WTC11 (cell line): Measurements from ENCODE around the gene CDHR5. TPM values are rescaled to one million over a fixed set of nuclear protein-coding genes. Genes with fewer than 3 reads are reported as not detected.

Experiments
- ATAC-seq: fragments of 200-7000 bp; cut with Tn5 transposase; 2 replicates; pipeline ENCODE4 v1.10.0; 2021; ENCODE audit warnings: mild to moderate bottlenecking, moderate library complexity
- CTCF ChIA-PET: fragments of 300-600 bp; sonication (Branson Sonifier 250); formaldehyde crosslinking; loops from one replicate; lab custom pipeline; 2021; ENCODE audit warnings: antibody characterized with exemption; lab: Charles Lee
- POLR2A ChIA-PET: fragments of 350-600 bp; sonication (Branson Sonifier 250); formaldehyde crosslinking; loops from one replicate; lab custom pipeline; 2021; ENCODE audit warnings: antibody characterized with exemption; lab: Charles Lee
- DNase-seq: peaks from one replicate; pipeline ENCODE4 v3.0.0; 2021; ENCODE audit warnings: low spot score
- H3K27ac Mint-ChIP-seq: 2 replicates; pipeline ENCODE4 v1.8.0; 2021; ENCODE audit warnings: mixed read lengths
- H3K27me3 Mint-ChIP-seq: 2 replicates; pipeline ENCODE4 v1.8.0; 2021; ENCODE audit warnings: low read depth, mild to moderate bottlenecking, moderate library complexity, mixed read lengths
- H3K36me3 Mint-ChIP-seq: 2 replicates; pipeline ENCODE4 v1.8.0; 2021; ENCODE audit warnings: mixed read lengths
- H3K4me1 Mint-ChIP-seq: 2 replicates; pipeline ENCODE4 v1.8.0; 2022; ENCODE audit warnings: mixed read lengths
- H3K4me3 Mint-ChIP-seq: 2 replicates; pipeline ENCODE4 v1.8.0; 2021; ENCODE audit warnings: mild to moderate bottlenecking, moderate library complexity, mixed read lengths
- H3K9me3 Mint-ChIP-seq: 2 replicates; pipeline ENCODE4 v1.8.0; 2021; ENCODE audit warnings: mixed read lengths
- ATF6 ChIP-seq: sonication (generic); formaldehyde crosslinking; IDR thresholded peaks from 2 replicates; pipeline ENCODE4 v1.8.1; 2023; ENCODE audit warnings: mild to moderate bottlenecking, missing genetic modification reagents
- CBFB ChIP-seq: sonication (generic); formaldehyde crosslinking; IDR thresholded peaks from 2 replicates; pipeline ENCODE4 v1.8.1; 2022; ENCODE audit warnings: mild to moderate bottlenecking, low read depth, missing genetic modification reagents
- CREM ChIP-seq: sonication (generic); formaldehyde crosslinking; IDR thresholded peaks from 2 replicates; pipeline ENCODE4 v1.8.1; 2022; ENCODE audit warnings: mild to moderate bottlenecking, missing genetic modification reagents, moderate library complexity
- ELF4 ChIP-seq: sonication (generic); formaldehyde crosslinking; IDR thresholded peaks from 2 replicates; pipeline ENCODE4 v1.8.1; 2022; ENCODE audit warnings: low read depth, mild to moderate bottlenecking, moderate library complexity, missing genetic modification reagents
- EMX1 ChIP-seq: fragments of 250-450 bp; sonication (Bioruptor Pico); IDR thresholded peaks from 2 replicates; pipeline ENCODE4 v1.8.0; 2021; ENCODE audit warnings: mild to moderate bottlenecking
- FOXJ3 ChIP-seq: sonication (generic); formaldehyde crosslinking; IDR thresholded peaks from 2 replicates; pipeline ENCODE4 v1.9.0; 2021; ENCODE audit warnings: missing genetic modification reagents, mild to moderate bottlenecking, borderline replicate concordance
- GRHL2 ChIP-seq: fragments of 250-450 bp; sonication (Bioruptor Pico); IDR thresholded peaks from 2 replicates; pipeline ENCODE4 v1.8.0; 2022; ENCODE audit warnings: mild to moderate bottlenecking, moderate library complexity; ENCODE audit not compliant: insufficient replicate concordance, severe bottlenecking
- GTF2I ChIP-seq: fragments of 250-450 bp; sonication (Bioruptor Pico); conservative IDR thresholded peaks from 2 replicates; pipeline ENCODE4 v1.4.0; 2021; ENCODE audit warnings: mild to moderate bottlenecking
- NR1H2 ChIP-seq: sonication (generic); formaldehyde crosslinking; IDR thresholded peaks from 2 replicates; pipeline ENCODE4 v1.9.0; 2021; ENCODE audit warnings: mild to moderate bottlenecking, moderate library complexity, missing genetic modification reagents
- PREB ChIP-seq: sonication (generic); formaldehyde crosslinking; IDR thresholded peaks from 2 replicates; pipeline ENCODE4 v1.8.1; 2022; ENCODE audit warnings: mild to moderate bottlenecking, missing genetic modification reagents, moderate library complexity, borderline replicate concordance
- RELA ChIP-seq: sonication (generic); formaldehyde crosslinking; IDR thresholded peaks from 2 replicates; pipeline ENCODE4 v1.8.1; 2022; ENCODE audit warnings: missing genetic modification reagents, mild to moderate bottlenecking, borderline replicate concordance
- SMAD3 ChIP-seq: sonication (generic); formaldehyde crosslinking; IDR thresholded peaks from 2 replicates; pipeline ENCODE4 v1.8.0; 2022; ENCODE audit warnings: missing genetic modification reagents, mild to moderate bottlenecking, borderline replicate concordance
- SMAD4 ChIP-seq: sonication (generic); formaldehyde crosslinking; IDR thresholded peaks from 2 replicates; pipeline ENCODE4 v1.8.0; 2022; ENCODE audit warnings: mild to moderate bottlenecking, missing genetic modification reagents
- SP1 ChIP-seq: sonication (generic); formaldehyde crosslinking; conservative IDR thresholded peaks from 2 replicates; pipeline ENCODE4 v1.8.1; 2022; ENCODE audit warnings: missing genetic modification reagents
- TEAD4 ChIP-seq: sonication (generic); formaldehyde crosslinking; IDR thresholded peaks from 2 replicates; pipeline ENCODE4 v1.8.0; 2022; ENCODE audit warnings: mild to moderate bottlenecking, missing genetic modification reagents
- ZNF219 ChIP-seq: sonication (generic); formaldehyde crosslinking; IDR thresholded peaks from 2 replicates; pipeline ENCODE4 v1.8.0; 2023; ENCODE audit warnings: missing genetic modification reagents, mild to moderate bottlenecking, borderline replicate concordance
- ZNF232 ChIP-seq: sonication (generic); formaldehyde crosslinking; IDR thresholded peaks from 2 replicates; pipeline ENCODE4 v1.8.0; 2022; ENCODE audit warnings: mild to moderate bottlenecking, missing genetic modification reagents
- ZNF416 ChIP-seq: fragments of 250-450 bp; sonication (Bioruptor Pico); IDR thresholded peaks from 2 replicates; pipeline ENCODE4 v1.9.0; 2021; ENCODE audit warnings: mild to moderate bottlenecking, inconsistent platforms
- ZNF423 ChIP-seq: fragments of 250-450 bp; sonication (Bioruptor Pico); IDR thresholded peaks from 2 replicates; pipeline ENCODE4 v2.1.2; 2022; ENCODE audit warnings: mild to moderate bottlenecking, moderate library complexity
- ZNF425 ChIP-seq: fragments of 250-450 bp; sonication (Bioruptor Pico); conservative IDR thresholded peaks from 2 replicates; pipeline ENCODE4 v1.9.0; 2021; ENCODE audit warnings: mild to moderate bottlenecking
- total RNA-seq: library from RNA; stranded (reverse); gene quantifications from 3 replicates; pipeline ENCODE4 v1.2.3, GENCODE V29; 2021
- TF ChIP-seq, protein P1 (sequence below): fragments of 200-600 bp; IDR thresholded peaks from 2 replicates; pipeline ENCODE4 v1.8.0; 2022; ENCODE audit warnings: antibody characterized with exemption
- TF ChIP-seq, protein P2 (sequence below): fragments of 250-450 bp; sonication (Bioruptor Pico); IDR thresholded peaks from 2 replicates; pipeline ENCODE4 v1.8.0; 2021; ENCODE audit warnings: mild to moderate bottlenecking

Gene CDHR5
- total RNA-seq, 1 experiment from 2014 or later = 0.26 TPM

DNA sequence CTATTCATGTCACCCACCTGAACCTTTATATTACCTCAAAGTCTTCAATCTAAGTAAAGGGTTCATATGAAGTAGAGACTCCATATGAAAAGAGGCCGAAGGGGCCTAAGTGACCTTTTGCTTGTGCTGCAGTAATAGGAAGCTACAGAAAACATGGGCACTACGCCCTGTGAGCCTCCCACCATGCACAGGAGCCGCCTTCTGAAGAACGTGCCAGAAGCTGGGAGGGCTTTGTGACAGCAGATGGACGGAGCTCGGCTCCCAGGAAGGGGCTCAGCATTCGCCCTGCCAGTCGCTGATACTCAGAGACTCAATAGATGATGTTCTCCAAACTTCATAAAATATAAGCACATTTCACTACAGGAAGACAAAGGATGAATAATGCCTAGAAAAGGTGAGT lies 49.1 kb upstream of the CDHR5 start:
- ATAC-seq (no peak), DNase-seq (no peak)
- Mint-ChIP-seq H3K4me1 (no peaks in the 10 kb centered on the region), H3K27me3 (no peaks in the 10 kb centered on the region), H3K9me3 (no peaks in the 10 kb centered on the region), H3K27ac (peak overlapping the region; percentile 6; the same call in 1 of the 2 replicates), H3K4me3 (no peak overlapping the region), H3K36me3 (peaks cover 44% of the 10 kb centered on the region)
- CTCF ChIA-PET = no interaction called here
- TF ChIP-seq ZNF232 (no peak), ZNF425 (CRISPR knock-in tag) (no peak), ZNF219 (CRISPR knock-in tag) (no peak), ATF6 (CRISPR knock-in tag) (no peak), ZNF423 (CRISPR knock-in tag) (no peak), EMX1 (CRISPR knock-in tag) (no peak), GTF2I (CRISPR knock-in tag) (no peak)
- TF ChIP-seq, protein P1, sequence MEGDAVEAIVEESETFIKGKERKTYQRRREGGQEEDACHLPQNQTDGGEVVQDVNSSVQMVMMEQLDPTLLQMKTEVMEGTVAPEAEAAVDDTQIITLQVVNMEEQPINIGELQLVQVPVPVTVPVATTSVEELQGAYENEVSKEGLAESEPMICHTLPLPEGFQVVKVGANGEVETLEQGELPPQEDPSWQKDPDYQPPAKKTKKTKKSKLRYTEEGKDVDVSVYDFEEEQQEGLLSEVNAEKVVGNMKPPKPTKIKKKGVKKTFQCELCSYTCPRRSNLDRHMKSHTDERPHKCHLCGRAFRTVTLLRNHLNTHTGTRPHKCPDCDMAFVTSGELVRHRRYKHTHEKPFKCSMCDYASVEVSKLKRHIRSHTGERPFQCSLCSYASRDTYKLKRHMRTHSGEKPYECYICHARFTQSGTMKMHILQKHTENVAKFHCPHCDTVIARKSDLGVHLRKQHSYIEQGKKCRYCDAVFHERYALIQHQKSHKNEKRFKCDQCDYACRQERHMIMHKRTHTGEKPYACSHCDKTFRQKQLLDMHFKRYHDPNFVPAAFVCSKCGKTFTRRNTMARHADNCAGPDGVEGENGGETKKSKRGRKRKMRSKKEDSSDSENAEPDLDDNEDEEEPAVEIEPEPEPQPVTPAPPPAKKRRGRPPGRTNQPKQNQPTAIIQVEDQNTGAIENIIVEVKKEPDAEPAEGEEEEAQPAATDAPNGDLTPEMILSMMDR = no peak
- POLR2A ChIA-PET = no interaction called here

DNA sequence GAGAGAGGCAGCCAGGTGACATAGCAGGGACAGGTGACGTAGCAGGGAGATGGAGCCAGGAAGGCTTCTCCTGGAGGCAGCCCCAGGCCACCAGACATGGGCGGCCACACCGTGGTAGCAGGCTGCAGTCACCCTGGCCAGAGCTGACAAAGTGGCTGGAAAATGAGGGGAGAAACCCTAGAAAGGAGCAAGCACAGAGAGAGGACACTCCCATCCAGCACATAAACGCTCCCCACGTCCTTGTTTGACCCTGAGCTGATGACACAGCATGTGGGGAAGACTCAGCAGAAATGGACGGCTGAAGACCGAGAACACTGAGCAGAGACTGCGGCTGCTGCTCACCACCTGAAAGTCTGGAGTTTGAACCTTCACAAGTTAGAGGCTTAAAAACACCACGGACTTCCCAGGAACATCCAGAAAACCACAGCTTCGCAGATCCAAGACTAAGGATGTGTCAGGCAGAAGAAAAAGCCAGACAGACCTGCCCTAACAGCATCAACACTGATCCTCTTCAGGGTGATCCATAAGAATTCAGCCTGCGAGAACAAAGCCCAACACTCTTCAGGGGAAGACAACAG lies 41.0 kb upstream of the CDHR5 start:
- Mint-ChIP-seq H3K4me3 (no peak overlapping the region), H3K9me3 (0 out of 2 replicates have a peak, but pooled peaks cover 3% of the 10 kb centered on the region), H3K36me3 (peaks cover 30% of the 10 kb centered on the region), H3K27me3 (no peaks in the 10 kb centered on the region), H3K27ac (peak overlapping the region; percentile 47), H3K4me1 (no peaks in the 10 kb centered on the region)
- POLR2A ChIA-PET = no interaction called here
- ATAC-seq (no peak), DNase-seq (no peak)
- TF ChIP-seq SMAD3 (CRISPR knock-in tag) (no peak), NR1H2 (CRISPR knock-in tag) (no peak), GRHL2 (no peak), RELA (no peak), PREB (CRISPR knock-in tag) (no peak), SP1 (CRISPR knock-in tag) (no peak), SMAD4 (CRISPR knock-in tag) (no peak), ELF4 (CRISPR knock-in tag) (no peak), TEAD4 (no peak), ZNF416 (CRISPR knock-in tag) (no peak), FOXJ3 (CRISPR knock-in tag) (no peak), CREM (CRISPR knock-in tag) (no peak), CBFB (no peak)
- TF ChIP-seq, protein P2, sequence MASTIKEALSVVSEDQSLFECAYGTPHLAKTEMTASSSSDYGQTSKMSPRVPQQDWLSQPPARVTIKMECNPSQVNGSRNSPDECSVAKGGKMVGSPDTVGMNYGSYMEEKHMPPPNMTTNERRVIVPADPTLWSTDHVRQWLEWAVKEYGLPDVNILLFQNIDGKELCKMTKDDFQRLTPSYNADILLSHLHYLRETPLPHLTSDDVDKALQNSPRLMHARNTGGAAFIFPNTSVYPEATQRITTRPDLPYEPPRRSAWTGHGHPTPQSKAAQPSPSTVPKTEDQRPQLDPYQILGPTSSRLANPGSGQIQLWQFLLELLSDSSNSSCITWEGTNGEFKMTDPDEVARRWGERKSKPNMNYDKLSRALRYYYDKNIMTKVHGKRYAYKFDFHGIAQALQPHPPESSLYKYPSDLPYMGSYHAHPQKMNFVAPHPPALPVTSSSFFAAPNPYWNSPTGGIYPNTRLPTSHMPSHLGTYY (CRISPR knock-in tag) = no peak
- CTCF ChIA-PET = interaction anchor here (0.6 to 1.2 kb wide), 3 partner anchors 31 to 80 kb away, joined by 3 read pairs; no protein-coding TSS in a partner anchor
